ENCODE data around the gene HRCT1. TPM values are rescaled to one million over a fixed set of nuclear protein-coding genes. Genes with fewer than 3 reads are reported as not detected.

The HRCT1 gene
- total RNA-seq, 1 experiment from 2014 or later = 3.6 TPM

DNA sequence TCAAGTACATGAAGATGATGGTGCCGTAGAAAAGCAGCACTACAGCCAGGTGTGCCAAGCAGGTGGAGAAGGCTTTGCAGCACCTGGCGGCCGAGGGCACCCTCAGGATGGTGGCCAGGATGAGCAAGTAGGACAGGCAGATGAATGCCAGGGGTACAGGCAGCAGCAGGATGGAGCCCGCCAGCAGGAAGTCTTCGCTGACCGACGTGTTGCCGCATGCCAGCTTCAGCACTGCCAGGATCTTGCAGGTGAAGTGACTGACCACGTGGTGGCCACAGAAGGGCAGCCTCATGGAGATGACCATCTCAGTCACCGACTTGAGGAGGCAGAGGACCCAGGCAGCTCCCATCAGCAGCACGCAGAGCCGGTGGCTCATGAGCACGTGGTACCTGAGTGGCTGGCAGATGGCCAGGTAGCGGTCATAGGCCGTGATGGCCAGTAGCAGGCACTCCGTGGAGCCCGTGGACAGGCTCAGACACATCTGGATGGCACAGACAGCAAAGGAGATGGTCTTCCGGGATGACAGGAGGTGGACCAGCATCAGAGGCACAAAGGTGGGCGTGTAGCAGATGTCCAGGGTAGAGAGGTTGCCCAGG is 36.3 kb upstream of the HRCT1 start:
- no peaks in the 10 kb centered on the region for H3K9me2 ChIP-seq (ENCODE audit: insufficient read depth)
- H3K4me3 ChIP-seq = no peak overlapping the region
- no peaks in the 10 kb centered on the region for H3K36me3 ChIP-seq (ENCODE audit: low read depth)
- H3K27ac ChIP-seq = no peak overlapping the region
- no peaks in the 10 kb centered on the region for H3K9me3 ChIP-seq (ENCODE audit: insufficient read depth, low read depth)
- no peaks in the 10 kb centered on the region for H3K27me3 ChIP-seq (ENCODE audit: insufficient read depth, low read depth)
- no peaks in the 10 kb centered on the region for H3F3A ChIP-seq (ENCODE audit: insufficient read depth, low read depth)
- POLR2A ChIA-PET (ENCODE audit: unreplicated experiment) = no interaction called here
- H2AFZ ChIP-seq = no peak overlapping the region
- no peaks in the 10 kb centered on the region for H4K20me1 ChIP-seq (ENCODE audit: insufficient read depth)
- BruUV-seq (replicated peaks) = no TSS peak
- no peak overlapping the region for H3K4me2 ChIP-seq
- CTCF ChIA-PET = interaction anchor here (0.6 kb wide), 1 partner anchor 13 kb away, joined by 3 read pairs; no protein-coding TSS in a partner anchor
- no peaks in the 10 kb centered on the region for H3K79me2 ChIP-seq (ENCODE audit: low read depth)
- H3K4me1 ChIP-seq (replicated peaks; ENCODE audit: insufficient read depth) = peaks cover 5% of the 10 kb centered on the region; the same call in 1 of the 2 replicates
- intact Hi-C loops (cut with micrococcal nuclease; ENCODE audit: unreplicated experiment) = no loop called here
- TF ChIP-seq, protein P1, sequence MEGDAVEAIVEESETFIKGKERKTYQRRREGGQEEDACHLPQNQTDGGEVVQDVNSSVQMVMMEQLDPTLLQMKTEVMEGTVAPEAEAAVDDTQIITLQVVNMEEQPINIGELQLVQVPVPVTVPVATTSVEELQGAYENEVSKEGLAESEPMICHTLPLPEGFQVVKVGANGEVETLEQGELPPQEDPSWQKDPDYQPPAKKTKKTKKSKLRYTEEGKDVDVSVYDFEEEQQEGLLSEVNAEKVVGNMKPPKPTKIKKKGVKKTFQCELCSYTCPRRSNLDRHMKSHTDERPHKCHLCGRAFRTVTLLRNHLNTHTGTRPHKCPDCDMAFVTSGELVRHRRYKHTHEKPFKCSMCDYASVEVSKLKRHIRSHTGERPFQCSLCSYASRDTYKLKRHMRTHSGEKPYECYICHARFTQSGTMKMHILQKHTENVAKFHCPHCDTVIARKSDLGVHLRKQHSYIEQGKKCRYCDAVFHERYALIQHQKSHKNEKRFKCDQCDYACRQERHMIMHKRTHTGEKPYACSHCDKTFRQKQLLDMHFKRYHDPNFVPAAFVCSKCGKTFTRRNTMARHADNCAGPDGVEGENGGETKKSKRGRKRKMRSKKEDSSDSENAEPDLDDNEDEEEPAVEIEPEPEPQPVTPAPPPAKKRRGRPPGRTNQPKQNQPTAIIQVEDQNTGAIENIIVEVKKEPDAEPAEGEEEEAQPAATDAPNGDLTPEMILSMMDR (conservative IDR thresholded peaks at IDR 0.05) = no peak
- TF ChIP-seq EZH2 (IDR thresholded peaks at IDR 0.05; ENCODE audit: low read depth) = no peak
- no peak for DNase-seq

DNA sequence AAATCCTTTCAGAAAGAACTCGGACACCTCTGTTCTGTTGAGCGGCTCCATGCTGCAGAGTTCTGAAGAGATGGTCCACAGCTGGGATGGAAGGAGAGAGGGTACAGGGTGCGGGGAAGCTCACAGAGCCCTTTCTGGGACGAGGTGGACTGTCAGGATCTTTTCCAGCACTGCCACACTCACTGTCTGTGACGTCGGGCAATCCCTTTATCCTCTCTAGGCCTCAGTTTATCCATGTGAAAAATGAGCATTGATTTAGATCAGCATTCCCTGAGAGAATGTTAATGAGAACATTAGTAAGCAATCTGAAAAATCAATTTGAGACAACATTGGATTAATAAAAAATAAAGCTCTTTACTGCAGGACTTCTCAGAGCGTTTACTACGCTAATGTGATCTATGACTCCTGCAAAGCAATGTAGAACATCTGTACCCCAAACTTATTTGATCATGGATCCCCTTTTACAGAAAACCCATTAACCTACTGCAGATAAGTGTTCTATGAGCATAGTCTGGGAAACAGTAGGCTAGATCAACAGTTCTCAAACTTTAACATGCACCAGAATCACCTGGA is 35.6 kb upstream of the HRCT1 start, which contains the start of gene OR13J1:
OR13J1 (minus strand) TSS at position 51 of the 573 bp plus-strand sequence; CDS start at position 51, 0 bp downstream.
- no peak within 1 kb of the TSS for H2AFZ ChIP-seq
- intact Hi-C loops (cut with micrococcal nuclease; ENCODE audit: unreplicated experiment) = no loop called here
- no TSS peak for BruUV-seq (replicated peaks)
- no peaks in the 10 kb centered on the region for H3K36me3 ChIP-seq (ENCODE audit: low read depth)
- POLR2A ChIA-PET (ENCODE audit: unreplicated experiment) = no interaction called here
- no peaks in the 10 kb centered on the region for H3K9me3 ChIP-seq (ENCODE audit: insufficient read depth, low read depth)
- no peak within 1 kb of the TSS for H3K27ac ChIP-seq
- H3K27me3 ChIP-seq (ENCODE audit: insufficient read depth, low read depth) = no peaks in the 10 kb centered on the region
- H3K79me2 ChIP-seq (ENCODE audit: low read depth) = no peaks in the 10 kb centered on the region
- CTCF ChIA-PET = interaction anchor here (0.6 kb wide), 1 partner anchor 12 kb away, joined by 3 read pairs; no protein-coding TSS in a partner anchor
- H4K20me1 ChIP-seq (ENCODE audit: insufficient read depth) = no peaks in the 10 kb centered on the region
- H3K9me2 ChIP-seq (ENCODE audit: insufficient read depth) = no peaks in the 10 kb centered on the region
- TF ChIP-seq, protein P1 (conservative IDR thresholded peaks at IDR 0.05) = no peak
- TF ChIP-seq EZH2 (IDR thresholded peaks at IDR 0.05; ENCODE audit: low read depth) = no peak
- H3K4me3 ChIP-seq = no peak within 1 kb of the TSS
- H3K4me2 ChIP-seq = no peak within 1 kb of the TSS; the same call in 1 of the 2 replicates
- H3K4me1 ChIP-seq (replicated peaks; ENCODE audit: insufficient read depth) = peaks cover 5% of the 10 kb centered on the region; the same call in 1 of the 2 replicates
- DNase-seq = no peak
- no peaks in the 10 kb centered on the region for H3F3A ChIP-seq (ENCODE audit: insufficient read depth, low read depth)

DNA sequence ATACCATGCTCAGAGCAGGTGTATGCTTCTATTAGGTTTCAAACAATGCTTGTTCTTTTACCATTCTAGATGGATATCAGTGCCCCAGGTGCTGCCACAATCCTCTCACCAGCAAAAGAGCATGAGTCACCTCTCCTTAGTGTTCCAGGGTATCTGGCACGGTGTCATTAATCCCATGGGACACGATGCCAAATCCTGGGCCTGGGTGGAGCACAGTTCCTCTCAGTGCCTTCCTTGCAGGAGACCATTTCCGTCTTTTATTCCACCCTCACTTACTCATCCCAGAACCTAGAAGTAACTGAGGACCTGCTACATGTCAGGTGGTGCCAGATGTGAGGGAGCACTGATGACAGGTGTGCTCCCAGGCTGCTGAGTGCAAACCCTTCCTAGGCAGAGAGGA is 34.5 kb upstream of the HRCT1 start:
- Histone ChIP-seq H3K36me3 (ENCODE audit: low read depth) (no peaks in the 10 kb centered on the region), H3K79me2 (ENCODE audit: low read depth) (no peaks in the 10 kb centered on the region), H3K9me2 (ENCODE audit: insufficient read depth) (no peaks in the 10 kb centered on the region), H3K4me1 (replicated peaks; ENCODE audit: insufficient read depth) (peaks cover 5% of the 10 kb centered on the region; the same call in 1 of the 2 replicates), H3K27ac (no peak overlapping the region), H4K20me1 (ENCODE audit: insufficient read depth) (no peaks in the 10 kb centered on the region), H3F3A (ENCODE audit: insufficient read depth, low read depth) (no peaks in the 10 kb centered on the region), H2AFZ (no peak overlapping the region), H3K4me3 (no peak overlapping the region), H3K27me3 (ENCODE audit: insufficient read depth, low read depth) (no peaks in the 10 kb centered on the region), H3K4me2 (no peak overlapping the region; the same call in 1 of the 2 replicates), H3K9me3 (ENCODE audit: insufficient read depth, low read depth) (no peaks in the 10 kb centered on the region)
- CTCF ChIA-PET = no interaction called here
- no TSS peak for BruUV-seq (replicated peaks)
- no peak for TF ChIP-seq EZH2 (IDR thresholded peaks at IDR 0.05; ENCODE audit: low read depth)
- TF ChIP-seq, protein P1 (conservative IDR thresholded peaks at IDR 0.05) = no peak
- peak; percentile 66 to 68 for DNase-seq
- intact Hi-C loops (cut with micrococcal nuclease; ENCODE audit: unreplicated experiment) = no loop called here
- POLR2A ChIA-PET (ENCODE audit: unreplicated experiment) = no interaction called here

All from PC-9 (cell line).